ENCODE results near the gene MUC5B.

- no peak for TF ChIP-seq FOXA2 (IDR thresholded peaks at IDR 0.05)
- TF ChIP-seq, protein P1, sequence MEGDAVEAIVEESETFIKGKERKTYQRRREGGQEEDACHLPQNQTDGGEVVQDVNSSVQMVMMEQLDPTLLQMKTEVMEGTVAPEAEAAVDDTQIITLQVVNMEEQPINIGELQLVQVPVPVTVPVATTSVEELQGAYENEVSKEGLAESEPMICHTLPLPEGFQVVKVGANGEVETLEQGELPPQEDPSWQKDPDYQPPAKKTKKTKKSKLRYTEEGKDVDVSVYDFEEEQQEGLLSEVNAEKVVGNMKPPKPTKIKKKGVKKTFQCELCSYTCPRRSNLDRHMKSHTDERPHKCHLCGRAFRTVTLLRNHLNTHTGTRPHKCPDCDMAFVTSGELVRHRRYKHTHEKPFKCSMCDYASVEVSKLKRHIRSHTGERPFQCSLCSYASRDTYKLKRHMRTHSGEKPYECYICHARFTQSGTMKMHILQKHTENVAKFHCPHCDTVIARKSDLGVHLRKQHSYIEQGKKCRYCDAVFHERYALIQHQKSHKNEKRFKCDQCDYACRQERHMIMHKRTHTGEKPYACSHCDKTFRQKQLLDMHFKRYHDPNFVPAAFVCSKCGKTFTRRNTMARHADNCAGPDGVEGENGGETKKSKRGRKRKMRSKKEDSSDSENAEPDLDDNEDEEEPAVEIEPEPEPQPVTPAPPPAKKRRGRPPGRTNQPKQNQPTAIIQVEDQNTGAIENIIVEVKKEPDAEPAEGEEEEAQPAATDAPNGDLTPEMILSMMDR (IDR thresholded peaks at IDR 0.05; ENCODE audit: low read depth, low read length, missing input control), result no peak
- TF ChIP-seq REST (IDR thresholded peaks at IDR 0.05), result no peak
- TF ChIP-seq RAD21 (IDR thresholded peaks at IDR 0.05), result no peak
- TF ChIP-seq, protein P2, sequence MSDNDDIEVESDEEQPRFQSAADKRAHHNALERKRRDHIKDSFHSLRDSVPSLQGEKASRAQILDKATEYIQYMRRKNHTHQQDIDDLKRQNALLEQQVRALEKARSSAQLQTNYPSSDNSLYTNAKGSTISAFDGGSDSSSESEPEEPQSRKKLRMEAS (IDR thresholded peaks at IDR 0.05), result no peak
- no peak for TF ChIP-seq EGR1 (IDR thresholded peaks at IDR 0.05; ENCODE audit: low read depth in 2 of 2)
These were observed 23.6 kb upstream of the MUC5B start for GRCh38 chr11:1199241-1199750.

Measured in liver (tissue), 3 donors.